Measurements from ENCODE around the gene FAM135A. TPM values are rescaled to one million over a fixed set of nuclear protein-coding genes. Genes with fewer than 3 reads are reported as not detected.

Gene FAM135A
- total RNA-seq, 1 donor from 2014 or later = 10.6 TPM

DNA sequence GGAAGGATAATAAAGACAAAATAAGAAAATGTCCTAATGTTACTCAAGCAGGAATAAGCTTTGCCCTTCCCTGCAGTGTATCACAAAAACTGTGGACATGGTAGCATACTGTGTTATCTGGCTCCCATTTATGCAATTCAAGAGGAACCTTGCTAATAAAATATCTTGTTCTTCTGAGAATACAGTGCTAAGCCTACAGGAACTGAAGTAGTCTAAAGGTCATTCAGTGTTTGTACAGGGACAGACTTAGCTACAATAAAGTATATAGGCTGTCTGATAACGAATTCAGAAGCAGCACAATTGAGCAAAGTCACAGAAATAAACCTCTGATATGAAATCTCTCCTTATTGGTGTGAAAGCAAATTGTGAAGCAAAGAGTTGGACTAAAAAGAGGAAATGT lies 93.9 kb downstream of the FAM135A start:
- TF ChIP-seq, protein P1, sequence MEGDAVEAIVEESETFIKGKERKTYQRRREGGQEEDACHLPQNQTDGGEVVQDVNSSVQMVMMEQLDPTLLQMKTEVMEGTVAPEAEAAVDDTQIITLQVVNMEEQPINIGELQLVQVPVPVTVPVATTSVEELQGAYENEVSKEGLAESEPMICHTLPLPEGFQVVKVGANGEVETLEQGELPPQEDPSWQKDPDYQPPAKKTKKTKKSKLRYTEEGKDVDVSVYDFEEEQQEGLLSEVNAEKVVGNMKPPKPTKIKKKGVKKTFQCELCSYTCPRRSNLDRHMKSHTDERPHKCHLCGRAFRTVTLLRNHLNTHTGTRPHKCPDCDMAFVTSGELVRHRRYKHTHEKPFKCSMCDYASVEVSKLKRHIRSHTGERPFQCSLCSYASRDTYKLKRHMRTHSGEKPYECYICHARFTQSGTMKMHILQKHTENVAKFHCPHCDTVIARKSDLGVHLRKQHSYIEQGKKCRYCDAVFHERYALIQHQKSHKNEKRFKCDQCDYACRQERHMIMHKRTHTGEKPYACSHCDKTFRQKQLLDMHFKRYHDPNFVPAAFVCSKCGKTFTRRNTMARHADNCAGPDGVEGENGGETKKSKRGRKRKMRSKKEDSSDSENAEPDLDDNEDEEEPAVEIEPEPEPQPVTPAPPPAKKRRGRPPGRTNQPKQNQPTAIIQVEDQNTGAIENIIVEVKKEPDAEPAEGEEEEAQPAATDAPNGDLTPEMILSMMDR (IDR thresholded peaks at IDR 0.05) = no peak
- no peak overlapping the region for H3K27ac Mint-ChIP-seq (ENCODE audit: unreplicated experiment)
- H3K4me1 Mint-ChIP-seq (ENCODE audit: low read depth) = no peaks in the 10 kb centered on the region
- H3K36me3 Mint-ChIP-seq (ENCODE audit: low read depth) = peaks cover 21% of the 10 kb centered on the region
- H3K4me3 Mint-ChIP-seq (ENCODE audit: unreplicated experiment) = no peak overlapping the region
- no peaks in the 10 kb centered on the region for H3K27me3 Mint-ChIP-seq (ENCODE audit: low read depth)
- no peak for DNase-seq (ENCODE audit: low spot score)
- peaks cover 14% of the 10 kb centered on the region for H3K9me3 Mint-ChIP-seq (ENCODE audit: low read depth)

DNA sequence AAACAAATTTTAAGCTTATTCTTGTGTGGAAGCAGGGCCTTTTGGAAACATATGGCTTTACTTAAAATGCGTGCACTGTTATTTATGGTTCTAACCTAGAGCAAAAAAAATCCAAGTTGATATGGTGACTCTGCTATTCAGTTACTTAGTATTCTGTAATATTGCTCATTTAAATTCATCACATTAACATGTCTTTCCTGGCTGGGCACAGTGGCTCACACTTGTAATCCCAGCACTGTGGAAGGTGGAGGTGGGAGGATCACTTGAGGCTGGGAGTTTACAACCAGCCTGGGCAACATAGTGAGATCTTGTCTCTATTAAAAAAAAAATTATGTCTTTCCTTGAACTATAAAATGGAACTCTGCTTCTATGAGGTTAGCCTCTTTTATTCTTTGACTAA lies 95.6 kb downstream of the FAM135A start:
- Mint-ChIP-seq H3K27ac (ENCODE audit: unreplicated experiment) (no peak overlapping the region), H3K4me3 (ENCODE audit: unreplicated experiment) (no peak overlapping the region), H3K27me3 (ENCODE audit: low read depth) (no peaks in the 10 kb centered on the region), H3K36me3 (ENCODE audit: low read depth) (peaks cover 11% of the 10 kb centered on the region), H3K4me1 (ENCODE audit: low read depth) (no peaks in the 10 kb centered on the region), H3K9me3 (ENCODE audit: low read depth) (peaks cover 8% of the 10 kb centered on the region)
- DNase-seq (ENCODE audit: low spot score) = no peak
- TF ChIP-seq, protein P1 (IDR thresholded peaks at IDR 0.05) = no peak

- TF ChIP-seq, protein P1 (IDR thresholded peaks at IDR 0.05) = no peak
- H3K27ac Mint-ChIP-seq (ENCODE audit: unreplicated experiment) = no peak overlapping the region
Observed at GRCh38 chr6:70510600-70510999, 97.3 kb downstream of the FAM135A start.

DNA sequence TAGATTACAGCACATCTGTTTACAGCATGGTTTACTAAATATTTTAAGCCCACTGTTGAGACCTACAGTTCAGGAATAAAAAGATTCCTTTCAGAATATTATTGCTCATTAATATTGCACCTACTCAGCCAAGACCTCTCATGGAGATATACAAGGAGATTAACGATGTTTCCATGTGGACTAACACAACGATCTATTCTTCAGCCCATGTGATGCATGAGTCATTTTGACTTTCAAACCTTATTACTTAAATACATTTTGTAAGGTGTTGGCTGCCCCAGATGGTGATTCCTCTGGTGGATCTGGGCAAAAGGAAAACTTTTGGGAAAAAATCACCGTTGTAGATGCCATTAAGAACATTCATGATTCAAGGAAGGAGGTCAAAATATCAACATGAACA lies 105.4 kb downstream of the FAM135A start:
- Mint-ChIP-seq H3K9me3 (ENCODE audit: low read depth) (no peaks in the 10 kb centered on the region), H3K27ac (ENCODE audit: unreplicated experiment) (no peak overlapping the region), H3K36me3 (ENCODE audit: low read depth) (no peaks in the 10 kb centered on the region), H3K4me3 (ENCODE audit: unreplicated experiment) (no peak overlapping the region), H3K4me1 (ENCODE audit: low read depth) (no peaks in the 10 kb centered on the region), H3K27me3 (ENCODE audit: low read depth) (no peaks in the 10 kb centered on the region)
- TF ChIP-seq, protein P1 (IDR thresholded peaks at IDR 0.05) = no peak
- no peak for DNase-seq (ENCODE audit: low spot score)

More at GRCh38 chr6:70510600-70510999, 97.3 kb downstream of the FAM135A start:
- Mint-ChIP-seq H3K9me3 (ENCODE audit: low read depth) (no peaks in the 10 kb centered on the region), H3K4me3 (ENCODE audit: unreplicated experiment) (no peak overlapping the region), H3K36me3 (ENCODE audit: low read depth) (peaks cover 1% of the 10 kb centered on the region), H3K27me3 (ENCODE audit: low read depth) (no peaks in the 10 kb centered on the region), H3K4me1 (ENCODE audit: low read depth) (no peaks in the 10 kb centered on the region)
- no peak for DNase-seq (ENCODE audit: low spot score)

- Mint-ChIP-seq H3K4me1 (ENCODE audit: low read depth) (no peaks in the 10 kb centered on the region), H3K27ac (ENCODE audit: unreplicated experiment) (no peak overlapping the region), H3K4me3 (ENCODE audit: unreplicated experiment) (no peak overlapping the region), H3K27me3 (ENCODE audit: low read depth) (no peaks in the 10 kb centered on the region), H3K36me3 (ENCODE audit: low read depth) (peaks cover 1% of the 10 kb centered on the region), H3K9me3 (ENCODE audit: low read depth) (no peaks in the 10 kb centered on the region)
- no peak for DNase-seq (ENCODE audit: low spot score)
- TF ChIP-seq, protein P1 (IDR thresholded peaks at IDR 0.05) = peak; percentile 78
Observed at GRCh38 chr6:70520575-70520974, 107.3 kb downstream of the FAM135A start.

Measured in chondrocyte (in vitro differentiated cells).